ENCODE data around the gene XAF1. TPM values are rescaled to one million over a fixed set of nuclear protein-coding genes. Genes with fewer than 3 reads are reported as not detected.
A peak's percentile ranks its signal among the peaks of the same experiment; 100 is the strongest.
"Not testable (repeated sequence)": the region's sequence is repeated elsewhere in the genome, so short reads cannot be mapped to it uniquely, and the experiment has no call there.

Gene XAF1, protein sequence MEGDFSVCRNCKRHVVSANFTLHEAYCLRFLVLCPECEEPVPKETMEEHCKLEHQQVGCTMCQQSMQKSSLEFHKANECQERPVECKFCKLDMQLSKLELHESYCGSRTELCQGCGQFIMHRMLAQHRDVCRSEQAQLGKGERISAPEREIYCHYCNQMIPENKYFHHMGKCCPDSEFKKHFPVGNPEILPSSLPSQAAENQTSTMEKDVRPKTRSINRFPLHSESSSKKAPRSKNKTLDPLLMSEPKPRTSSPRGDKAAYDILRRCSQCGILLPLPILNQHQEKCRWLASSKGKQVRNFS
- 18.0 and 28.1 TPM in 2 replicates for total RNA-seq (2014; rRNA removed; shearing (Covaris generic))

DNA sequence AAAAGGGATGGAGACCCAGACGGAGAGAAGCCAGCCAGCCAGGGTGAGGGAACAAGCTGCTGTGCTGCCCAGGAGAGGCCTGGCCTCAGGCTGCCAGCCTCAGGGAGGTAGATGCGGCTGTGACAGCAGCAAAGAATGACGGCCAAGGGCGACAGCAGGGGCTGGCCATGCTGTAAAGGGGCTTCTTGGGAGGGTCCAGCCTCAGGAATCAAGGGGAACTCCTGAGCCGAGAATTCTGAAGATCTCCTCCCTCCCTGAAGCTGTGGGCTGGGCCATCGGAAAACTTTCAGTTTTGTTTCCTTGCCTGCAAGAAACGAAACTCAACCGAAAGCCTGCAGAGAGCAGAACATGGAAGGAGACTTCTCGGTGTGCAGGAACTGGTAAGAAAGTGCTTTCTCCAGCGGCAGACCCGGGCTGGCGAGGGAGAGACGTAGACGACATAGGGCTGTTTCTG, at the start of gene XAF1:
TSS of gene XAF1 (plus strand) at position 316 of the 454 bp plus-strand sequence. CDS start at position 349, 33 bp downstream.
- peak; percentile 66 for DNase-seq (ENCODE audit: low read depth)

- no peak for DNase-seq (ENCODE audit: low read depth)
Observed at GRCh38 chr17:6706499-6706898, 49.3 kb upstream of the XAF1 start.

GRCh38 chr17:6706996-6707395, 48.9 kb upstream of the XAF1 start:
- no peak for DNase-seq (ENCODE audit: low read depth)

DNA sequence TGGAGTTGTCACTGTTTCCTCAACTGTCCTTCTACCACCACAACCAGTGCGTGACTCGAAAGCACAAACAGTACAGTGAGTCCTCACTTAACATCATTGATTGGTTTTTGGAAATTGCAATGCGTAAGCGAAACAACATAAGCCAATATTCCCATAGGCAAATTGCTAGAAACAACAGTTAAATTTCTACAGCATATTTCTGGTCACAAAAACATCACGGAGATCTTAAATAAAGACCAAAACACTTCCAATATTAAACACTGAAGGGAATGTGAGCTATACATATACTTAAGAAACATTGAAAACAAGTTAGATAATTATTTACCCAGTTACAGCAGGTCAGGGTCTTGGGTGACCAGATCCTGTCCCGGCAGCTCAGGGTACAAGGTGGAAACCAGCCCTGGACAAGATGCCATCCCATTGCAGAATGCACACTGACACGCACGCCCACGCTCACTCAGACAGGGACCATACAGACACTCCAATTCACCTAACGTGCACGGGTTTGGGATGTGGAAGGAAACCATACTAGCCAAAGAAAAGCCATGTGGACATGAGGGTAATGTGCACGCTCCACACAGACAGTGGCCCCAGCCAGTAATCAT, 47.4 kb upstream of the XAF1 start:
- no peak for DNase-seq (ENCODE audit: low read depth)

GRCh38 chr17:6710317-6710716, 45.5 kb upstream of the XAF1 start:
- DNase-seq (ENCODE audit: low read depth), result no peak

DNA sequence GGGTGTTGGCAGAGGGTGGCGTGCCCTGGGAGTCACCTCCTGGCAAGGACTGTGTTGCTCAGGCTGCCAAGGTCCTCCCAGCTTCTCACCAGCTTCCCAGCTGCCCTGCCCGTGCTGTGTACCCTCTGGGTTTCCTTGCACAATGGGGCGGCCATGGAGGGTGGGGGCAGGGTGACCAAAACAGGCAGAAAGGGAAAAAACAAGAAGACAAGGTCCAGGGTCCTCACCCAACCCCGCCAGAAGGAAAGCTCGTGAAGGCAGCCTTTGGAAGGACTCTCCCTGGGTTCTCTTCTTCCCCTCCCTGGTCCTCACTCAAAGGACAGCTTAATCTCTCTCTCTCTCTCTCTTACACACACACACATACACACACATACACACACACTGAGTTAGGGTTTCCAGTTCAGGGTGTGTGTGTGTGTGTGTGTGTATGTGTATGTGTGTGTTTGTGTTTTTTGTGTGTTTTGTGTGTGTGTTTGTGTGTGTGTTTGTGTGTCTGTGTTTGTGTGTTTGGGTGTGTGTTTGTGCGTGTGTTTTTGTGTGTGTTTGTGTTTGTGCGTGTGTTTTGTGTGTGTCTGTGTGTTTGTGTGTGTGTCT, 44.7 kb upstream of the XAF1 start:
- no peak for DNase-seq (ENCODE audit: low read depth)

DNA sequence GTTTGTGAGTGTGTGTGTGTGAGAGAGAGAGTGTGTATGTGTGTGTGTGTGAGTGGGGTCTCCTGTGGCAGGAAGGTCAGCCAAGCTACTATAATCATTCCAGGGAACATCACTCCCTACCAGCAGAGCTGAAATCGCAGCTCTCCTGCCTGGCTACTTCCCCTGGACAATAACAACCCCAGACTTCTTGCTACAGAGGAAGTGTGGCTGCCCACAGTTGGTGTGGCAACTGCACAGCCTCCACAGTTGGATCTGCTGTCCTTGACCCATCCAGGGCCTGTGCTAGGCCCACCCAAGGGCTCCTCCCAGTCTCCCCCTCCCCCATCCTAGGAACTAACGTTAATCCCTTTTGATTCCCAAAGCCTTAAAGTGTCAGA, 44.2 kb upstream of the XAF1 start:
- no peak for DNase-seq (ENCODE audit: low read depth)

GRCh38 chr17:6712058-6712853, 43.6 kb upstream of the XAF1 start:
- peak; percentile 11 for DNase-seq (ENCODE audit: low read depth)

DNA sequence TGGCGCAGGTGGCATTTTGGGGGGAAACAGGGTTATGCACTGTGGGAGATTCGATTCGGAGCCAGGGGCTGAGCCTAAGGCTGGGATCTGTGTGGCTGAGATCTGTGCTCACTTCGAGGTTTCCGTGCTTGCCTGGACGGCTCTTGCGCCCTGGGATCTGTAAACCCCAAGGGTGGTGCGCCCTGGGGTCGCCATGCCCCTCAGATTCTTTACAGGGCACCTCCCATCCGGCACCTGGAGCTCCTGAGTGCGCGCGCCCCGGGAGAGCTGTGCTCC, 43.1 kb upstream of the XAF1 start:
- DNase-seq (ENCODE audit: low read depth), result no peak

GRCh38 chr17:6713130-6713917, 42.5 kb upstream of the XAF1 start, which contains the start of gene SLC13A5:
TSS of gene SLC13A5 (minus strand) at chr17:6713369. CDS start at chr17:6713333, 36 bp downstream.
- DNase-seq (ENCODE audit: low read depth), result no peak

- no peak for DNase-seq (ENCODE audit: low read depth)
Observed at GRCh38 chr17:6713918-6714271, 42.0 kb upstream of the XAF1 start.

DNA sequence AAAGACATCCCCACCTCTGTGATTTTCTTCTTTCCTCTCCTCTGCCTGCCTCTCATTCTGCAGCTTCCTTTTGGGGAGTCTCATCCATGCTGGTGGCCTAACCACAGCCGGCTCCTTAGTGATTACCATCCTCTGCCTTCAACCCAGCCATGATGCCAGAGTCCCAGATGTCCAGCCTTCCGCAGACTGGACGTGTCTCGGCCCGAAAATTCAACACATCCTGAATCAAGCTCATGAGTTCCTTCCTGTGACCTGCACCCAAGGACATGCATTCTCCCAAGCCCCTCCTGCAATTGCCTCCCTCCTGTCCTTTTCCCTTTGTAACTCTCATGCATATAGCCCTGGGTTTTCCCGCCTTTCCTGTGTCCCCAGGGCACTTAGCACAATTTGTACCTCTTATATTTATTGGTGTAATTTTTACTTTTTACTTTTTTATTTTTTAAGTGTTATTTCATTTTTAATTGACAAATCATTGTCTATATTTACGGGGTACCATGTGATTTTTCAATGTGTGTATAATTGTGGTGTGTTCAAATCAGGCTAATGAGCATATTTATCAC, 41.5 kb upstream of the XAF1 start:
- no peak for DNase-seq (ENCODE audit: low read depth)

DNA sequence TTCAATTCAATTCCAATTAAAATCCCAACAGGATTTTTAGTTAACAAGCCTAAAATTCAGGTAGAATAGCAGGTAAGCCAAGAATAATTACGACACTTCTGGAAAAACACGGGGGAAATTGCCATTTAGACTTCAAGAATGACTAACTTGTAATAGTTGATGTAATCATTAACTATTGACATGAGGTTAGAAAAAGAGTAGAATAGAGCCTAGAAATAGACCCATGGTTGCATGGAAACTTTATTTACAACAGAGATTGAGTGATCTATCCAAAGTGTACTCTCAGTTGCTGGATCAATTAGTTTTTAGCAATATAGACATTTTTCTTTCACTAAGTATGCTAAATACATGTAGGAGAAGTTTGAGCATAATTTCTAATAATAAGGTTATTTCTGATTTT, 39.1 kb upstream of the XAF1 start:
- no peak for DNase-seq (ENCODE audit: low read depth)

- DNase-seq (ENCODE audit: low read depth), result no peak
Observed at GRCh38 chr17:6721744-6722143, 34.1 kb upstream of the XAF1 start.

GRCh38 chr17:6724009-6724408, 31.8 kb upstream of the XAF1 start:
- DNase-seq (ENCODE audit: low read depth), result no peak

- no peak for DNase-seq (ENCODE audit: low read depth)
Observed at GRCh38 chr17:6729531-6729930, 26.3 kb upstream of the XAF1 start.

- not testable (repeated sequence) for DNase-seq (ENCODE audit: low read depth)
Observed at GRCh38 chr17:6746665-6747064, 9.2 kb upstream of the XAF1 start.

- DNase-seq (ENCODE audit: low read depth), result no peak
Observed at GRCh38 chr17:6748617-6749016, 7.2 kb upstream of the XAF1 start.

GRCh38 chr17:6749519-6749918, 6.3 kb upstream of the XAF1 start:
- no peak for DNase-seq (ENCODE audit: low read depth)

- DNase-seq (ENCODE audit: low read depth), result peak; percentile 96
Observed at GRCh38 chr17:6752068-6752909, 3.6 kb upstream of the XAF1 start.
